OCI-LY7 (cell line): ENCODE data around the gene SLC37A1. TPM values are rescaled to one million over a fixed set of nuclear protein-coding genes. Genes with fewer than 3 reads are reported as not detected.

Experiments used
- BruUV-seq: library from RNA; stranded (reverse); fragments of 400-500 nt; replicated peaks from 2 replicates; lab custom pipeline; 2021; lab: Mats Ljungman, UMichigan
- CTCF ChIA-PET: fragments of 300-600 bp; sonication (Branson Sonifier 250); formaldehyde crosslinking; loops from one replicate; lab custom pipeline; 2022; ENCODE audit warnings: antibody characterized with exemption; ENCODE audit not compliant: unreplicated experiment; lab: Charles Lee
- POLR2A ChIA-PET: fragments of 300-600 bp; sonication (Branson Sonifier 250); formaldehyde crosslinking; loops from one replicate; lab custom pipeline; 2022; ENCODE audit warnings: antibody characterized with exemption; lab: Charles Lee
- DNase-seq: peaks from one replicate; pipeline ENCODE4 v3.0.0-alpha.2; 2015; ENCODE audit warnings: low spot score
- H2AFZ ChIP-seq: fragments of 200-600 bp; sonication (generic), shearing (Covaris generic); 2 replicates; pipeline ENCODE4 v1.6.1; 2014; ENCODE audit warnings: mild to moderate bottlenecking, antibody characterized with exemption, low read length, moderate library complexity
- H3K27ac ChIP-seq: fragments of 200-600 bp; sonication (generic); 2 replicates; pipeline ENCODE4 v1.5.1; 2014; ENCODE audit warnings: mixed run types, low read depth, mild to moderate bottlenecking, moderate library complexity, low read length, inconsistent platforms; ENCODE audit not compliant: poor library complexity, severe bottlenecking
- H3K36me3 ChIP-seq: fragments of 200-600 bp; sonication (generic); 2 replicates; pipeline ENCODE4 v1.6.1; 2014; ENCODE audit warnings: mild to moderate bottlenecking, antibody characterized with exemption, low read length, moderate library complexity, mixed read lengths; ENCODE audit not compliant: insufficient read depth
- H3K4me1 ChIP-seq: fragments of 200-600 bp; sonication (generic); 2 replicates; pipeline ENCODE4 v1.5.1; 2014; ENCODE audit warnings: mild to moderate bottlenecking, low read length; ENCODE audit not compliant: insufficient read depth, poor library complexity, severe bottlenecking
- H3K4me2 ChIP-seq: fragments of 200-600 bp; sonication (generic); 2 replicates; pipeline ENCODE4 v1.6.1; 2014; ENCODE audit warnings: mild to moderate bottlenecking, low read length
- H3K4me3 ChIP-seq: fragments of 200-600 bp; sonication (generic); 2 replicates; pipeline ENCODE4 v1.5.1; 2014; ENCODE audit warnings: mild to moderate bottlenecking, low read depth, low read length; ENCODE audit not compliant: poor library complexity, severe bottlenecking
- H3K79me2 ChIP-seq: fragments of 200-600 bp; sonication (generic); 2 replicates; pipeline ENCODE4 v1.6.1; 2016; ENCODE audit warnings: low read depth, mild to moderate bottlenecking, low read length, moderate library complexity, mixed read lengths; ENCODE audit not compliant: insufficient read depth
- H3K9me2 ChIP-seq: fragments of 200-600 bp; sonication (generic); 2 replicates; pipeline ENCODE4 v1.6.1; 2016; ENCODE audit warnings: mild to moderate bottlenecking, low read length, mixed read lengths; ENCODE audit not compliant: insufficient read depth
- H3K9me3 ChIP-seq: fragments of 200-600 bp; sonication (generic); 2 replicates; pipeline ENCODE4 v1.6.1; 2014; ENCODE audit warnings: mild to moderate bottlenecking, mixed run types, low read length, mixed read lengths
- H4K20me1 ChIP-seq: fragments of 200-600 bp; sonication (generic); 2 replicates; pipeline ENCODE4 v1.6.1; 2014; ENCODE audit warnings: mild to moderate bottlenecking, antibody characterized with exemption, low read length, moderate library complexity, mixed read lengths; ENCODE audit not compliant: insufficient read depth
- CTCF ChIP-seq: fragments of 200-600 bp; sonication (generic); conservative IDR thresholded peaks from 2 replicates; pipeline ENCODE4 v1.5.1; 2014; ENCODE audit warnings: mild to moderate bottlenecking, antibody characterized with exemption, low read length, moderate library complexity, mixed read lengths
- EZH2phosphoT487 ChIP-seq: fragments of 200-600 bp; sonication (generic); IDR thresholded peaks from 2 replicates; pipeline ENCODE4 v1.6.1; 2018; ENCODE audit warnings: low read depth, borderline replicate concordance, mild to moderate bottlenecking, mixed run types, antibody characterized with exemption, low read length, moderate library complexity, mixed read lengths
- intact Hi-C: fragments of 100-400 bp; cut with micrococcal nuclease; formaldehyde crosslinking; loops from one replicate; pipeline ENCODE4 v1.10.0; 2022; ENCODE audit not compliant: unreplicated experiment
- total RNA-seq, 2 experiments: library from RNA; depleted of rRNA in 1 of 2; stranded (reverse); fragments of >200 nt in 1 of 2; shearing (Covaris generic) in 1 of 2; gene quantifications; 2 replicates each; pipeline ENCODE4 v1.2.3, GENCODE V29; 2014 to 2022

Gene SLC37A1
- total RNA-seq, 2 experiments from 2014 or later = 22.5 to 27.6 TPM

DNA sequence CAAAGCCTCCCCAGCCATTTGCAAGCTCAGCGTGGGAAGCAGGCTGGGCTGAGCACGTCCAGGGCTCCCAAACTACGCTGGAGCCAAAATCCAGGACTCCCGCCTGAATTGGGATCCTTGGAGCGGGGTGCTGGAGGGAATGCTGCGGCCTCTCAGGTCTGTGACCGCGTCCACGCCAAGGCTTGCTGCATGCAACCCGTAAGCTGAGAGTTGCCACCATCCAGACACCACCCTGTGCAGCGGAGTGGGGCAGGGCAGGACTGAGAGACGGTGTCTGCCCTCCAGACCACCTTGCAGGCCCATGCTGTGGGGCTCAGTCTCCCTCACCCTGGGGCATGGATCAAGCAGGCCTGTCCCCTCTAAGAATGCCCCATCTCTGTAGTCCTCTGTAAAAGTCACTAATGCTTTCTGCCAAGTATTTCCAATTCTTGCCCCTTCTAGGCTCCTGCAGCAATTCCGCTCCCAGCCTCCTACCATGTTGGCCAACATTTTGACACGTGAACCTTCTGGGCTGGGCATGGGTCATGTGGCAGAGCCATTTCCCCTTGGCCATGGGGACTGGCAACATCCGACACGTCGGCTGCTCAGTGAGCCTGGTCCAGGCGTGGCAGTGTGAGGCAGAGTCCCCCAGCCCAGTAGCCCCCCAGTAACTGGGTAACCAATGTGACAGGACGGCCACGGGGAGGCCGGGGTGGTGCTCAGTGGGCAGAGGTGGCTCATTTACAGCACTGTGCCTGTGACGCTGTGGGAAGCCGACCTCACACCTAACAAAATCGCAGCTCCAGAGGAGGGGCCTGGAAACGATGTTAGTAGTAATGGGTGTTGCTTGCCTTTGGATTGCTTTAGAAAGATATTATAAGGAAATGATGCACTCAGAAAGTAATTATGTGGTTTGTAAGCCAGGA lies 81.9 kb downstream of the SLC37A1 start:
- intact Hi-C loops = loop anchor here (10.0 kb wide), 1 partner anchor 129 kb away; no protein-coding TSS in a partner anchor
- no peak for DNase-seq
- BruUV-seq = no TSS peak
- H3K27ac ChIP-seq = no peak overlapping the region
- H3K4me1 ChIP-seq = peaks cover 20% of the 10 kb centered on the region
- no peaks in the 10 kb centered on the region for H3K9me3 ChIP-seq
- H2AFZ ChIP-seq = no peak overlapping the region
- H3K36me3 ChIP-seq = no peaks in the 10 kb centered on the region
- ChIA-PET CTCF (interaction anchor here (0.6 kb wide), 1 partner anchor 103 kb away, joined by 3 read pairs; no protein-coding TSS in a partner anchor), POLR2A (no interaction called here)
- no peaks in the 10 kb centered on the region for H3K79me2 ChIP-seq
- no peaks in the 10 kb centered on the region for H4K20me1 ChIP-seq
- H3K4me2 ChIP-seq = no peak overlapping the region
- H3K9me2 ChIP-seq = no peaks in the 10 kb centered on the region
- TF ChIP-seq CTCF (no peak), EZH2phosphoT487 (no peak)
- no peak overlapping the region for H3K4me3 ChIP-seq

GRCh38 chr21:42596657-42597056 lies 83.0 kb downstream of the SLC37A1 start:
- no peaks in the 10 kb centered on the region for H3K9me3 ChIP-seq
- intact Hi-C loops = loop anchor here (10.0 kb wide), 1 partner anchor 128 kb away; no protein-coding TSS in a partner anchor
- H3K9me2 ChIP-seq = no peaks in the 10 kb centered on the region
- TF ChIP-seq EZH2phosphoT487 (no peak), CTCF (no peak)
- H3K4me2 ChIP-seq = no peak overlapping the region
- no peaks in the 10 kb centered on the region for H4K20me1 ChIP-seq
- H3K36me3 ChIP-seq = no peaks in the 10 kb centered on the region
- BruUV-seq = no TSS peak
- H3K79me2 ChIP-seq = no peaks in the 10 kb centered on the region
- no peak for DNase-seq
- ChIA-PET POLR2A (no interaction called here), CTCF (no interaction called here)
- H3K27ac ChIP-seq = no peak overlapping the region
- no peak overlapping the region for H2AFZ ChIP-seq
- H3K4me3 ChIP-seq = no peak overlapping the region
- H3K4me1 ChIP-seq = peaks cover 9% of the 10 kb centered on the region
